ENCODE results near the gene FHIP2A.
"Not testable (repeated sequence)": the region's sequence is repeated elsewhere in the genome, so short reads cannot be mapped to it uniquely, and the experiment has no call there.

FHIP2A gene

GRCh38 chr10:114856544-114857287 is 35.1 kb downstream of the FHIP2A start:
- DNase-seq (ENCODE audit: low read depth), result no peak
- TF ChIP-seq POLR2A (IDR thresholded peaks at IDR 0.05; ENCODE audit: extremely low read depth, insufficient read length) (no peak), MYC (IDR thresholded peaks at IDR 0.05; ENCODE audit: low read depth, low read length) (no peak)
- no peak overlapping the region for H3K4me3 ChIP-seq (ENCODE audit: low read depth, low read length)

- H3K4me3 ChIP-seq (ENCODE audit: low read depth, low read length); DNase-seq (ENCODE audit: low read depth): not testable (repeated sequence)
These were observed 35.6 kb downstream of the FHIP2A start for GRCh38 chr10:114857288-114857565.

- TF ChIP-seq CTCF (IDR thresholded peaks at IDR 0.05; ENCODE audit: low read depth, low read length), result no peak
- TF ChIP-seq POLR2A (IDR thresholded peaks at IDR 0.05; ENCODE audit: extremely low read depth, insufficient read length), result no peak
- TF ChIP-seq MYC (IDR thresholded peaks at IDR 0.05; ENCODE audit: low read depth, low read length), result no peak
- no peak for TF ChIP-seq MAX (IDR thresholded peaks at IDR 0.05; ENCODE audit: low read depth, low read length)
- DNase-seq (ENCODE audit: low read depth), result no peak
- no peak overlapping the region for H3K4me3 ChIP-seq (ENCODE audit: low read depth, low read length)
These were observed 36.5 kb downstream of the FHIP2A start for GRCh38 chr10:114857922-114858629.

- no peak for TF ChIP-seq CTCF (IDR thresholded peaks at IDR 0.05; ENCODE audit: low read depth, low read length)
- TF ChIP-seq POLR2A (IDR thresholded peaks at IDR 0.05; ENCODE audit: extremely low read depth, insufficient read length), result no peak
- TF ChIP-seq MAX (IDR thresholded peaks at IDR 0.05; ENCODE audit: low read depth, low read length), result no peak
- no peak for TF ChIP-seq MYC (IDR thresholded peaks at IDR 0.05; ENCODE audit: low read depth, low read length)
- DNase-seq (ENCODE audit: low read depth), result no peak
- no peak overlapping the region for H3K4me3 ChIP-seq (ENCODE audit: low read depth, low read length)
These were observed 37.6 kb downstream of the FHIP2A start for GRCh38 chr10:114859222-114859621.

- DNase-seq (ENCODE audit: low read depth), result no peak
- no peak overlapping the region for H3K4me3 ChIP-seq (ENCODE audit: low read depth, low read length)
- no peak for TF ChIP-seq MAX (IDR thresholded peaks at IDR 0.05; ENCODE audit: low read depth, low read length)
- no peak for TF ChIP-seq CTCF (IDR thresholded peaks at IDR 0.05; ENCODE audit: low read depth, low read length)
- TF ChIP-seq MYC (IDR thresholded peaks at IDR 0.05; ENCODE audit: low read depth, low read length), result no peak
These were observed 40.9 kb downstream of the FHIP2A start for GRCh38 chr10:114862456-114862855.

- no peak for DNase-seq (ENCODE audit: low read depth)
- no peak overlapping the region for H3K4me3 ChIP-seq (ENCODE audit: low read depth, low read length)
- TF ChIP-seq POLR2A (IDR thresholded peaks at IDR 0.05; ENCODE audit: extremely low read depth, insufficient read length), result no peak
- TF ChIP-seq CTCF (IDR thresholded peaks at IDR 0.05; ENCODE audit: low read depth, low read length), result no peak
- TF ChIP-seq MYC (IDR thresholded peaks at IDR 0.05; ENCODE audit: low read depth, low read length), result no peak
- no peak for TF ChIP-seq MAX (IDR thresholded peaks at IDR 0.05; ENCODE audit: low read depth, low read length)
These were observed 45.8 kb downstream of the FHIP2A start for GRCh38 chr10:114867365-114867764.
